ENCODE results near the gene TPST1.

The TPST1 gene

GRCh38 chr7:66344166-66344565 is 139.0 kb downstream of the TPST1 start:
- DNase-seq (ENCODE audit: low read depth) = peak; percentile 82
- no peak overlapping the region for H3K4me3 ChIP-seq (ENCODE audit: low read depth, low read length)
- no peak for TF ChIP-seq CTCF (conservative IDR thresholded peaks at IDR 0.05; ENCODE audit: low read depth, low read length)

GRCh38 chr7:66348531-66348930 is 143.4 kb downstream of the TPST1 start:
- peak; percentile 58 for DNase-seq (ENCODE audit: low read depth)
- H3K4me3 ChIP-seq (ENCODE audit: low read depth, low read length) = no peak overlapping the region
- TF ChIP-seq CTCF (conservative IDR thresholded peaks at IDR 0.05; ENCODE audit: low read depth, low read length) = no peak

GRCh38 chr7:66348959-66349358 is 143.8 kb downstream of the TPST1 start:
- no peak overlapping the region for H3K4me3 ChIP-seq (ENCODE audit: low read depth, low read length)
- no peak for TF ChIP-seq CTCF (conservative IDR thresholded peaks at IDR 0.05; ENCODE audit: low read depth, low read length)
- no peak for DNase-seq (ENCODE audit: low read depth)

- DNase-seq (ENCODE audit: low read depth) = peak; percentile 49
- no peak overlapping the region for H3K4me3 ChIP-seq (ENCODE audit: low read depth, low read length)
- TF ChIP-seq CTCF (conservative IDR thresholded peaks at IDR 0.05; ENCODE audit: low read depth, low read length) = peak; percentile 37
These were observed 146.9 kb downstream of the TPST1 start for GRCh38 chr7:66352071-66352470.

GRCh38 chr7:66353547-66353946 is 148.4 kb downstream of the TPST1 start:
- DNase-seq (ENCODE audit: low read depth) = peak; percentile 77
- H3K4me3 ChIP-seq (ENCODE audit: low read depth, low read length) = no peak overlapping the region

GRCh38 chr7:66355756-66356155 is 150.6 kb downstream of the TPST1 start:
- no peak for DNase-seq (ENCODE audit: low read depth)
- TF ChIP-seq CTCF (conservative IDR thresholded peaks at IDR 0.05; ENCODE audit: low read depth, low read length) = no peak
- no peak overlapping the region for H3K4me3 ChIP-seq (ENCODE audit: low read depth, low read length)

More at GRCh38 chr7:66353547-66353946, 148.4 kb downstream of the TPST1 start:
- TF ChIP-seq CTCF (conservative IDR thresholded peaks at IDR 0.05; ENCODE audit: low read depth, low read length) = no peak

- no peak for DNase-seq (ENCODE audit: low read depth)
- H3K4me3 ChIP-seq (ENCODE audit: low read depth, low read length) = no peak overlapping the region
- no peak for TF ChIP-seq CTCF (conservative IDR thresholded peaks at IDR 0.05; ENCODE audit: low read depth, low read length)
These were observed 151.2 kb downstream of the TPST1 start for GRCh38 chr7:66356277-66356721.

Data from choroid plexus epithelial cell (primary cell).